GM12878 (cell line): ENCODE data around the gene SEMA7A. TPM values are rescaled to one million over a fixed set of nuclear protein-coding genes. Genes with fewer than 3 reads are reported as not detected.

ENCODE experiments used
- ATAC-seq: fragments of 200-7000 bp; cut with Tn5 transposase; 3 replicates; pipeline ENCODE4 v1.9.1; 2020; ENCODE audit warnings: mild to moderate bottlenecking, moderate library complexity
- BruUV-seq: library from RNA; stranded (reverse); fragments of 400-500 nt; replicated peaks from 2 replicates; lab custom pipeline; 2021; lab: Mats Ljungman, UMichigan
- CTCF ChIA-PET: fragments of 300-600 bp; sonication (Branson Sonifier 250); formaldehyde crosslinking; extraction: SDS; loops from one replicate; lab custom pipeline; 2021; ENCODE audit warnings: inconsistent platforms; lab: Yijun Ruan, JAX
- POLR2A ChIA-PET: fragments of 350-600 bp; formaldehyde crosslinking; extraction: SDS; loops from one replicate; lab custom pipeline; 2021; ENCODE audit warnings: inconsistent platforms; lab: Charles Lee
- RAD21 ChIA-PET: fragments of 300-600 bp; sonication (Branson Sonifier 250); formaldehyde crosslinking; loops from one replicate; lab custom pipeline; 2023; ENCODE audit warnings: antibody characterized with exemption; ENCODE audit not compliant: unreplicated experiment; lab: Charles Lee
- SMC1A ChIA-PET: fragments of 300-600 bp; sonication (Branson Sonifier 250); formaldehyde crosslinking; loops from one replicate; lab custom pipeline; 2023; ENCODE audit not compliant: unreplicated experiment, uncharacterized antibody; lab: Charles Lee
- DNase-seq: peaks from one replicate; pipeline ENCODE4 v3.0.0-alpha.2; 2011; ENCODE audit warnings: low read depth, low spot score
- FAIRE-seq: peaks from 3 replicates; lab custom pipeline; 2011; peaks lifted over from hg19 to GRCh38; lab: Jason Lieb, UNC
- H2AFZ ChIP-seq: 2 replicates; pipeline ENCODE4 v1.6.0; 2011; ENCODE audit warnings: low read depth, low read length, control low read depth; ENCODE audit not compliant: control insufficient read depth
- H3K27ac ChIP-seq: 2 replicates; pipeline ENCODE4 v1.5.1; 2011; ENCODE audit warnings: control low read depth; ENCODE audit not compliant: control insufficient read depth, insufficient read depth
- H3K27me3 ChIP-seq, 2 experiments: replicated peaks in 1 of 2; 2 replicates each; pipeline versions ENCODE4 v1.6.0 to v1.6.1; 2011; ENCODE audit warnings: low read length in 1 of 2; ENCODE audit not compliant: control insufficient read depth in 2 of 2, insufficient read depth in 2 of 2
- H3K36me3 ChIP-seq, 2 experiments: 2 replicates each; pipeline ENCODE4 v1.5.1; 2011; ENCODE audit warnings: low read length in 1 of 2; ENCODE audit not compliant: control insufficient read depth in 2 of 2, insufficient read depth in 2 of 2
- H3K4me1 ChIP-seq: 2 replicates; pipeline ENCODE4 v1.6.1; 2011; ENCODE audit warnings: mild to moderate bottlenecking, low read length, moderate library complexity, mixed read lengths; ENCODE audit not compliant: control insufficient read depth, insufficient read depth
- H3K4me2 ChIP-seq: 2 replicates; pipeline ENCODE4 v1.6.0; 2011; ENCODE audit warnings: control low read depth; ENCODE audit not compliant: control insufficient read depth, insufficient read depth
- H3K4me3 ChIP-seq: fragments of 200-600 bp; sonication (generic); 2 replicates; pipeline ENCODE4 v1.5.1; 2016
- H3K79me2 ChIP-seq: 2 replicates; pipeline ENCODE4 v1.6.0; 2011; ENCODE audit warnings: low read length; ENCODE audit not compliant: control insufficient read depth, insufficient read depth
- H3K9ac ChIP-seq: 2 replicates; pipeline ENCODE4 v1.8.0; 2011; ENCODE audit warnings: low read length, control low read depth, mixed read lengths; ENCODE audit not compliant: control insufficient read depth, insufficient read depth
- H3K9me3 ChIP-seq: replicated peaks from 3 replicates; pipeline ENCODE4 v1.5.1; 2011; ENCODE audit warnings: mild to moderate bottlenecking, low read length; ENCODE audit not compliant: control insufficient read depth, insufficient read depth
- H4K20me1 ChIP-seq: 2 replicates; pipeline ENCODE4 v1.6.0; 2011; ENCODE audit not compliant: control insufficient read depth, insufficient read depth
- ATF7 ChIP-seq: fragments of 450-650 bp; IDR thresholded peaks from 2 replicates; pipeline ENCODE4 v1.6.1; 2016; ENCODE audit warnings: low read depth, mild to moderate bottlenecking
- CBX3 ChIP-seq: fragments of 200-600 bp; sonication (generic); IDR thresholded peaks from 2 replicates; pipeline ENCODE4 v1.6.1; 2016; ENCODE audit warnings: low read depth, borderline replicate concordance
- E2F4 ChIP-seq: IDR thresholded peaks from 2 replicates; pipeline ENCODE4 v1.6.1; 2012; ENCODE audit warnings: low read depth, low read length, improper control_type of control experiment
- IRF4 ChIP-seq: IDR thresholded peaks from 2 replicates; pipeline ENCODE4 v1.6.1; 2011; ENCODE audit warnings: low read depth, low read length
- JUNB ChIP-seq: IDR thresholded peaks from 2 replicates; pipeline ENCODE4 v1.6.1; 2016; ENCODE audit warnings: antibody characterized with exemption, mild to moderate bottlenecking
- MEF2B ChIP-seq: fragments of 450-650 bp; IDR thresholded peaks from 2 replicates; pipeline ENCODE4 v1.6.1; 2018; ENCODE audit warnings: mild to moderate bottlenecking, moderate library complexity; ENCODE audit not compliant: partially characterized antibody, poor library complexity, severe bottlenecking
- PAX5 ChIP-seq: IDR thresholded peaks from 2 replicates; pipeline ENCODE4 v1.6.1; 2011; ENCODE audit warnings: low read depth, low read length, borderline replicate concordance
- POLR2A ChIP-seq: IDR thresholded peaks from 2 replicates; pipeline ENCODE4 v1.6.1; 2011; ENCODE audit warnings: low read depth, mild to moderate bottlenecking, low read length
- RB1 ChIP-seq: fragments of 450-650 bp; formaldehyde crosslinking; IDR thresholded peaks from 2 replicates; pipeline ENCODE4 v1.6.1; 2017; ENCODE audit warnings: mild to moderate bottlenecking, borderline replicate concordance
- SP1 ChIP-seq: IDR thresholded peaks from one replicate; pipeline ENCODE4 v1.6.1; 2011; ENCODE audit warnings: low read depth, low read length
- SREBF2 ChIP-seq: IDR thresholded peaks from 2 replicates; pipeline ENCODE4 v1.6.1; 2012; ENCODE audit warnings: mild to moderate bottlenecking, low read length
- WGBS: methylation state at CpG from one replicate; pipeline ENCODE4 v1.1.6; 2016; ENCODE audit warnings: low lambda C conversion rate; ENCODE audit not compliant: insufficient replicate concordance, insufficient coverage; ENCODE audit errors: missing lambda C conversion rate; 5-methylcytosine and 5-hydroxymethylcytosine counted together
- in situ Hi-C: fragments of 300-500 bp; cut with MboI; formaldehyde crosslinking; loops from 9 replicates; pipeline ENCODE4 v1.14.3; 2018; ENCODE audit warnings: mixed read lengths
- intact Hi-C: fragments of 100-400 bp; cut with micrococcal nuclease; formaldehyde crosslinking; loops from one replicate; pipeline ENCODE4 v1.14.2; 2022; ENCODE audit not compliant: unreplicated experiment
- polyA plus RNA-seq, 11 experiments: library from polyadenylated mRNA; depleted of rRNA in 4 of 11; unstranded in 6 of 11; stranded (reverse) in 5 of 11; fragments of >200 nt; fragmentation: Nextera tagmentation in 4 of 11; fragmentation: Illumina TruSeq in 1 of 11; extraction: Ambion mirVana in 4 of 11; extraction: Trizol in 1 of 11; gene quantifications; 1 replicate in 1 of 11; 2 replicates in 10 of 11; pipeline versions ENCODE4 v1.2.1 to v1.2.3, GENCODE V29; 2011 to 2016; ENCODE audit warnings: inconsistent platforms in 2 of 11, missing spikeins in 2 of 11, low read depth in 1 of 11
- total RNA-seq, 4 experiments: library from RNA; depleted of rRNA in 3 of 4; stranded (reverse); fragments of >200 nt in 3 of 4; fragmentation: Illumina TruSeq in 1 of 4; extraction: Trizol in 1 of 4; gene quantifications; 2 replicates each; pipeline versions ENCODE4 v1.2.1 to v1.2.3, GENCODE V29; 2013 to 2021
- TF ChIP-seq, protein P1 (sequence below): fragments of 450-650 bp; formaldehyde crosslinking; IDR thresholded peaks from 2 replicates; pipeline ENCODE4 v1.5.0; 2022; ENCODE audit warnings: mild to moderate bottlenecking, missing genetic modification characterization

Gene SEMA7A
- total and polyA plus RNA-seq, 10 of the 15 experiments (the other 5 are each of a cell fraction or from before 2014, with no cell fraction given), result 0.08 to 112 (median 53.5) TPM

- TF ChIP-seq SREBF2 (no peak), MEF2B (no peak), ATF7 (no peak)
- TF ChIP-seq, protein P1, sequence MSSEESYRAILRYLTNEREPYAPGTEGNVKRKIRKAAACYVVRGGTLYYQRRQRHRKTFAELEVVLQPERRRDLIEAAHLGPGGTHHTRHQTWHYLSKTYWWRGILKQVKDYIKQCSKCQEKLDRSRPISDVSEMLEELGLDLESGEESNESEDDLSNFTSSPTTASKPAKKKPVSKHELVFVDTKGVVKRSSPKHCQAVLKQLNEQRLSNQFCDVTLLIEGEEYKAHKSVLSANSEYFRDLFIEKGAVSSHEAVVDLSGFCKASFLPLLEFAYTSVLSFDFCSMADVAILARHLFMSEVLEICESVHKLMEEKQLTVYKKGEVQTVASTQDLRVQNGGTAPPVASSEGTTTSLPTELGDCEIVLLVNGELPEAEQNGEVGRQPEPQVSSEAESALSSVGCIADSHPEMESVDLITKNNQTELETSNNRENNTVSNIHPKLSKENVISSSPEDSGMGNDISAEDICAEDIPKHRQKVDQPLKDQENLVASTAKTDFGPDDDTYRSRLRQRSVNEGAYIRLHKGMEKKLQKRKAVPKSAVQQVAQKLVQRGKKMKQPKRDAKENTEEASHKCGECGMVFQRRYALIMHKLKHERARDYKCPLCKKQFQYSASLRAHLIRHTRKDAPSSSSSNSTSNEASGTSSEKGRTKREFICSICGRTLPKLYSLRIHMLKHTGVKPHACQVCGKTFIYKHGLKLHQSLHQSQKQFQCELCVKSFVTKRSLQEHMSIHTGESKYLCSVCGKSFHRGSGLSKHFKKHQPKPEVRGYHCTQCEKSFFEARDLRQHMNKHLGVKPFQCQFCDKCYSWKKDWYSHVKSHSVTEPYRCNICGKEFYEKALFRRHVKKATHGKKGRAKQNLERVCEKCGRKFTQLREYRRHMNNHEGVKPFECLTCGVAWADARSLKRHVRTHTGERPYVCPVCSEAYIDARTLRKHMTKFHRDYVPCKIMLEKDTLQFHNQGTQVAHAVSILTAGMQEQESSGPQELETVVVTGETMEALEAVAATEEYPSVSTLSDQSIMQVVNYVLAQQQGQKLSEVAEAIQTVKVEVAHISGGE (CRISPR knock-in tag), result no peak
Measured at GRCh38 chr15:74384566-74384880, 49.2 kb downstream of the SEMA7A start (continued).

GRCh38 chr15:74383695-74384565, 49.8 kb downstream of the SEMA7A start:
- ATAC-seq, result peak; percentile 67
- H3K27ac ChIP-seq, result peak overlapping the region; percentile 97
- in situ Hi-C loops, result loop anchor here (5.0 kb wide), 2 partner anchors 53 to 158 kb away; partner anchors contain the start of gene ARID3B
- intact Hi-C loops, result loop anchor here (1.0 to 2.0 kb wide), 3 partner anchors 13 to 107 kb away; no protein-coding TSS in a partner anchor
- DNase-seq, result peak; percentile 93
- RAD21 ChIA-PET, result interaction anchor here (0.8 to 7.4 kb wide), 20 partner anchors 10 to 410 kb away, joined by 3 to 262 read pairs (median 6); partner anchors contain the start of genes ARID3B, PML, SEMA7A and UBL7
- no peaks in the 10 kb centered on the region for H3K9me3 ChIP-seq
- POLR2A ChIA-PET, result interaction anchor here (0.5 to 15.8 kb wide), 16 partner anchors 9 to 404 kb away, joined by 3 to 302 read pairs (median 6); partner anchors contain the start of genes ARID3B, SEMA7A and UBL7
- peaks cover 30% of the 10 kb centered on the region for H3K79me2 ChIP-seq
- H3K36me3 ChIP-seq, result no peaks in the 10 kb centered on the region; a peak in 1 of 4 replicates
- WGBS, result 0% methylated on average over 8 of the region's 8 CpGs
- peaks cover 69% of the 10 kb centered on the region for H3K4me1 ChIP-seq
- H3K4me2 ChIP-seq, result peak overlapping the region; percentile 81
- SMC1A ChIA-PET, result interaction anchor here (0.9 to 21.3 kb wide), 11 partner anchors 9 to 404 kb away, joined by 4 to 544 read pairs (median 7); partner anchors contain the start of genes ARID3B, SEMA7A and UBL7
- H3K4me3 ChIP-seq, result peak overlapping the region; percentile 30; the same call in 1 of the 2 replicates
- peak overlapping the region; percentile 77 for H3K9ac ChIP-seq
- BruUV-seq, result no TSS peak
- CTCF ChIA-PET, result interaction anchor here (0.9 to 21.7 kb wide), 15 partner anchors 9 to 414 kb away, joined by 3 to 655 read pairs (median 4); partner anchors contain the start of genes SEMA7A and UBL7
- no peaks in the 10 kb centered on the region for H4K20me1 ChIP-seq
- peak; percentile 98 for FAIRE-seq
- H3K27me3 ChIP-seq, result no peaks in the 10 kb centered on the region
- no peak overlapping the region for H2AFZ ChIP-seq
- no peak for TF ChIP-seq CBX3
- TF ChIP-seq E2F4, result no peak
- TF ChIP-seq, protein P1 (CRISPR knock-in tag), result no peak
- peak; percentile 86; the same call in 1 of the 2 replicates for TF ChIP-seq IRF4
- peak; percentile 69 for TF ChIP-seq SP1
- peak; percentile 76; the same call in 1 of the 2 replicates for TF ChIP-seq PAX5
- TF ChIP-seq JUNB, result peak; percentile 68
- peak; percentile 20; the same call in 1 of the 2 replicates for TF ChIP-seq RB1
- TF ChIP-seq POLR2A, result no peak; the same call in none of the 2 replicates
